ENCODE measurements around the gene TXN. TPM values are rescaled to one million over a fixed set of nuclear protein-coding genes. Genes with fewer than 3 reads are reported as not detected.
"Not testable (repeated sequence)": the region's sequence is repeated elsewhere in the genome, so short reads cannot be mapped to it uniquely, and the experiment has no call there.

TXN gene
- total RNA-seq, 5 donors from 2014 or later (not counting 1 experiment from before 2014, with no cell fraction given): 38.3 to 63.4 (median 47.9) TPM

GRCh38 chr9:110254500-110254899, 1.8 kb downstream of the TXN start:
- H3K9me3 ChIP-seq: no peaks in the 10 kb centered on the region
- WGBS (ENCODE audit: insufficient coverage): no CpG with 5 or more reads among the region's 2 CpGs
- H3K4me1 ChIP-seq (ENCODE audit: control insufficient read depth in 1 of 2, extremely low read depth in 1 of 2, insufficient read depth in 2 of 2, low read length in 2 of 2): peaks cover 0 to 29% of the 10 kb centered on the region in 2 experiments
- H3K4me3 ChIP-seq (ENCODE audit: control insufficient read depth in 1 of 2, extremely low read depth in 1 of 2, low read length in 1 of 2): no peak overlapping the region
- peak overlapping the region; percentile 68 for H3K27ac ChIP-seq (ENCODE audit: low read length)
- Mint-ChIP-seq H3K4me3 (peak overlapping the region; percentile 92 to 97 (median 96)), H3K27me3 (no peaks in the 10 kb centered on the region), H3K27ac (peak overlapping the region; percentile 95 to 96), H3K9me3 (no peaks in the 10 kb centered on the region), H3K36me3 (peaks cover 7% of the 10 kb centered on the region), H3K4me1 (peaks cover 34 to 45% (median 40%) of the 10 kb centered on the region in 3 donors)
- CTCF ChIA-PET: no interaction called here
- no peaks in the 10 kb centered on the region for H3K27me3 ChIP-seq (replicated peaks in 1 of 2; ENCODE audit: control insufficient read depth in 2 of 2, extremely low read depth in 1 of 2, insufficient read depth in 2 of 2, low read length in 1 of 2)
- H3K36me3 ChIP-seq (ENCODE audit: control insufficient read depth in 2 of 2, extremely low read depth in 1 of 2, insufficient read depth in 1 of 2, low read length in 1 of 2): peaks cover 0 to 5% of the 10 kb centered on the region in 2 donors
- ATAC-seq (replicated peaks in 1 of 4) (no peak), DNase-seq (no peak)
- POLR2A ChIA-PET: no interaction called here

GRCh38 chr9:110252509-110253139, 3.7 kb downstream of the TXN start:
- H3K4me1 Mint-ChIP-seq: peaks cover 33 to 45% (median 39%) of the 10 kb centered on the region in 3 donors

GRCh38 chr9:110251770-110252169, 4.5 kb downstream of the TXN start:
- 100% methylated on average over 1 of the region's 5 CpGs for WGBS (ENCODE audit: insufficient coverage)
- peaks cover 0 to 11% of the 10 kb centered on the region in 2 donors for H3K36me3 ChIP-seq (ENCODE audit: control insufficient read depth in 2 of 2, extremely low read depth in 1 of 2, insufficient read depth in 1 of 2, low read length in 1 of 2)
- H3K27ac Mint-ChIP-seq; H3K27me3 ChIP-seq (replicated peaks in 1 of 2; ENCODE audit: control insufficient read depth in 2 of 2, extremely low read depth in 1 of 2, insufficient read depth in 2 of 2, low read length in 1 of 2); ATAC-seq (replicated peaks in 1 of 4); H3K27ac ChIP-seq (ENCODE audit: low read length); H3K4me3 ChIP-seq (ENCODE audit: control insufficient read depth in 1 of 2, extremely low read depth in 1 of 2, low read length in 1 of 2); CTCF ChIA-PET; H3K27me3 Mint-ChIP-seq; DNase-seq; H3K9me3 ChIP-seq; POLR2A ChIA-PET; H3K4me3 Mint-ChIP-seq; H3K9me3 Mint-ChIP-seq: not testable (repeated sequence)
- Mint-ChIP-seq H3K36me3 (peaks cover 24% of the 10 kb centered on the region), H3K4me1 (peaks cover 24 to 37% (median 31%) of the 10 kb centered on the region in 3 donors)
- H3K4me1 ChIP-seq (ENCODE audit: control insufficient read depth in 1 of 2, extremely low read depth in 1 of 2, insufficient read depth in 2 of 2, low read length in 2 of 2): peaks cover 0 to 19% of the 10 kb centered on the region in 2 experiments

More at GRCh38 chr9:110252509-110253139, 3.7 kb downstream of the TXN start:
- Histone ChIP-seq H3K9me3 (no peaks in the 10 kb centered on the region), H3K4me3 (ENCODE audit: control insufficient read depth in 1 of 2, extremely low read depth in 1 of 2, low read length in 1 of 2) (no peak overlapping the region), H3K36me3 (ENCODE audit: control insufficient read depth in 2 of 2, extremely low read depth in 1 of 2, insufficient read depth in 1 of 2, low read length in 1 of 2) (peaks cover 0 to 11% of the 10 kb centered on the region in 2 donors), H3K4me1 (ENCODE audit: control insufficient read depth in 1 of 2, extremely low read depth in 1 of 2, insufficient read depth in 2 of 2, low read length in 2 of 2) (peaks cover 0 to 28% of the 10 kb centered on the region in 2 experiments), H3K27me3 (replicated peaks in 1 of 2; ENCODE audit: control insufficient read depth in 2 of 2, extremely low read depth in 1 of 2, insufficient read depth in 2 of 2, low read length in 1 of 2) (no peaks in the 10 kb centered on the region), H3K27ac (ENCODE audit: low read length) (no peak overlapping the region)
- peaks cover 18% of the 10 kb centered on the region for H3K36me3 Mint-ChIP-seq
- ChIA-PET CTCF (interaction anchor here in 1 of 2 donors (0.6 kb wide), 2 partner anchors 35 to 73 kb away, joined by 4 to 7 read pairs; no protein-coding TSS in a partner anchor), POLR2A (no interaction called here)
- WGBS (ENCODE audit: insufficient coverage): no CpG with 5 or more reads among the region's 10 CpGs
- no peaks in the 10 kb centered on the region for H3K9me3 Mint-ChIP-seq
- no peak for DNase-seq
- no peak for ATAC-seq (replicated peaks in 1 of 4)
- H3K27ac Mint-ChIP-seq: peak overlapping the region; percentile 56 to 58
- H3K27me3 Mint-ChIP-seq: no peaks in the 10 kb centered on the region
- no peak overlapping the region for H3K4me3 Mint-ChIP-seq

- Mint-ChIP-seq H3K4me1 (peaks cover 24 to 37% (median 30%) of the 10 kb centered on the region in 3 donors), H3K36me3 (peaks cover 30% of the 10 kb centered on the region), H3K9me3 (no peaks in the 10 kb centered on the region), H3K27me3 (no peaks in the 10 kb centered on the region), H3K4me3 (no peak overlapping the region), H3K27ac (peak overlapping the region in 1 of 2 donors; percentile 51)
- DNase-seq (no peak), ATAC-seq (replicated peaks in 1 of 4) (no peak)
- Histone ChIP-seq H3K27ac (ENCODE audit: low read length) (no peak overlapping the region), H3K4me1 (ENCODE audit: control insufficient read depth in 1 of 2, extremely low read depth in 1 of 2, insufficient read depth in 2 of 2, low read length in 2 of 2) (peaks cover 0 to 18% of the 10 kb centered on the region in 2 experiments), H3K9me3 (no peaks in the 10 kb centered on the region), H3K27me3 (replicated peaks in 1 of 2; ENCODE audit: control insufficient read depth in 2 of 2, extremely low read depth in 1 of 2, insufficient read depth in 2 of 2, low read length in 1 of 2) (no peaks in the 10 kb centered on the region), H3K4me3 (ENCODE audit: control insufficient read depth in 1 of 2, extremely low read depth in 1 of 2, low read length in 1 of 2) (no peak overlapping the region), H3K36me3 (ENCODE audit: control insufficient read depth in 2 of 2, extremely low read depth in 1 of 2, insufficient read depth in 1 of 2, low read length in 1 of 2) (peaks cover 3 to 17% of the 10 kb centered on the region in 2 donors)
- POLR2A ChIA-PET: no interaction called here
- CTCF ChIA-PET: no interaction called here
- WGBS (ENCODE audit: insufficient coverage): no CpG with 5 or more reads among the region's 4 CpGs
Measured at GRCh38 chr9:110251212-110251611, 5.1 kb downstream of the TXN start.

GRCh38 chr9:110249603-110250002, 6.7 kb downstream of the TXN start:
- WGBS (ENCODE audit: insufficient coverage): 100% methylated on average over 1 of the region's 4 CpGs
- H3K27ac ChIP-seq (ENCODE audit: low read length): no peak overlapping the region
- DNase-seq: no peak
- H3K4me3 Mint-ChIP-seq: no peak overlapping the region
- H3K4me1 ChIP-seq (ENCODE audit: control insufficient read depth in 1 of 2, extremely low read depth in 1 of 2, insufficient read depth in 2 of 2, low read length in 2 of 2): peaks cover 0 to 5% of the 10 kb centered on the region in 2 experiments
- no peaks in the 10 kb centered on the region for H3K27me3 Mint-ChIP-seq
- no peak overlapping the region for H3K4me3 ChIP-seq (ENCODE audit: control insufficient read depth in 1 of 2, extremely low read depth in 1 of 2, low read length in 1 of 2)
- no peaks in the 10 kb centered on the region for H3K9me3 Mint-ChIP-seq
- CTCF ChIA-PET: no interaction called here
- no peak overlapping the region for H3K27ac Mint-ChIP-seq
- H3K27me3 ChIP-seq (replicated peaks in 1 of 2; ENCODE audit: control insufficient read depth in 2 of 2, extremely low read depth in 1 of 2, insufficient read depth in 2 of 2, low read length in 1 of 2): no peaks in the 10 kb centered on the region
- peaks cover 32% of the 10 kb centered on the region for H3K36me3 Mint-ChIP-seq
- POLR2A ChIA-PET: no interaction called here
- peaks cover 16 to 30% (median 22%) of the 10 kb centered on the region in 3 donors for H3K4me1 Mint-ChIP-seq
- no peaks in the 10 kb centered on the region for H3K9me3 ChIP-seq
- H3K36me3 ChIP-seq (ENCODE audit: control insufficient read depth in 2 of 2, extremely low read depth in 1 of 2, insufficient read depth in 1 of 2, low read length in 1 of 2): peaks cover 3 to 23% of the 10 kb centered on the region in 2 donors
- ATAC-seq (replicated peaks in 1 of 4): no peak

GRCh38 chr9:110248361-110248760, 7.9 kb downstream of the TXN start:
- Mint-ChIP-seq H3K9me3 (no peaks in the 10 kb centered on the region), H3K4me3 (no peak overlapping the region), H3K36me3 (peaks cover 36% of the 10 kb centered on the region), H3K27ac (no peak overlapping the region), H3K27me3 (no peaks in the 10 kb centered on the region), H3K4me1 (peaks cover 8 to 18% (median 11%) of the 10 kb centered on the region in 3 donors)
- 100% methylated on average over 1 of the region's 2 CpGs for WGBS (ENCODE audit: insufficient coverage)
- H3K27ac ChIP-seq (ENCODE audit: low read length): no peak overlapping the region
- H3K4me3 ChIP-seq (ENCODE audit: control insufficient read depth in 1 of 2, extremely low read depth in 1 of 2, low read length in 1 of 2): no peak overlapping the region
- ChIA-PET CTCF (no interaction called here), POLR2A (no interaction called here)
- ATAC-seq (replicated peaks in 1 of 4) (no peak), DNase-seq (no peak)
- H3K27me3 ChIP-seq (replicated peaks in 1 of 2; ENCODE audit: control insufficient read depth in 2 of 2, extremely low read depth in 1 of 2, insufficient read depth in 2 of 2, low read length in 1 of 2): no peaks in the 10 kb centered on the region
- no peaks in the 10 kb centered on the region for H3K9me3 ChIP-seq
- no peaks in the 10 kb centered on the region for H3K4me1 ChIP-seq (ENCODE audit: control insufficient read depth in 1 of 2, extremely low read depth in 1 of 2, insufficient read depth in 2 of 2, low read length in 2 of 2)
- peaks cover 3 to 31% of the 10 kb centered on the region in 2 donors for H3K36me3 ChIP-seq (ENCODE audit: control insufficient read depth in 2 of 2, extremely low read depth in 1 of 2, insufficient read depth in 1 of 2, low read length in 1 of 2)

All from T-cell (primary cell).